UCSD-AML1 (cell line): ENCODE measurements around the gene FOXK1.
A peak's percentile ranks its signal among the peaks of the same experiment; 100 is the strongest.
"Not testable (repeated sequence)": the region's sequence is repeated elsewhere in the genome, so short reads cannot be mapped to it uniquely, and the experiment has no call there.

Experiments
- DNase-seq: peaks from one replicate; lab custom pipeline; 2025; ENCODE audit not compliant: unreplicated experiment; lab: John Stamatoyannopoulos, UW

Gene FOXK1

DNA sequence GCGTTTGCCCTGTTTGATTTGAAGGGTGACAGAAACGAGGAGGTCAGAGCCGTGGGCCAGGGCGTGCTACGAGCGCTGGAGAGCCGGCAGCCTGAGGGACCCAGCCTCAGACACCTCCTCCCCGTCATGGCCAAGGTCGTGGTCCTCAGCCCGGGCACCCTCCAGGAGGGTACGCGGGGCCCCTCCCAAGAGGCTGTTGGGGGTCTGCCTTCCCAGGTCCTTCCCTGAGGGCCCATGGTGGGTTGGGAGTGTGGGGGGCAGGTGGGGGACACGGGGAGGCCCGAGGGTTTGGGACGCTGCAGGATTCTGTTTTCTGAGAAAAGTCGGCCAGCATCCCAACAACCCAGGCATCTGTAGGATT is 101.2 kb downstream of the FOXK1 start:
- DNase-seq = no peak

DNA sequence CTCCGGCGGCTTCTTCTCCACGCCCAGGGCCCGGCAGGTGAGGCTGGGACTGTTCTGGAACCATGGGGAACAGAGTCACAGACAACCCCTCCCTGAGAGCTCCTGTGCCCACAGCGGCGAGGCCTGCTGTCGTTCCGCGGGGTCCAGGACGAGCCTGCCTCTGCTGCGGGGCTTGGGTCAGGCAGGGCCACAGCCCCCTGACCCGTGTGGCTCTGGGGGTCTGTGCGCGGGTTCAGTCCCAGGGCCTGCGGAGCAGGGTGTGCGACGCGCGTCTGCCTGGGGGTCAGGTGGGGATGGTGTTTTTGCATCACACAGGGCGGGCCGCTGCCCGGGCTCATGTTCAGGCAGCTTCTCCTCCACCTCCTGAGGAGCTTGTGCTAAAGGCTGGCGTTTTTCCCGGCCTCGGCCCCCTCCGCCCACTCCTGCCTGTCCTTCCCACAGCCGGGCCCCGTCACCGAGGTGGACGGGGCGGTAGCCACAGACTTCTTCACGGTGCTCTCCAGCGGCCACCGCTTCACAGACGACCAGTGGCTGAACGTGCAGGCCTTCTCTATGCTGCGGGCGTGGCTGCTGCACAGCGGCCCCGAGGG is 101.8 kb downstream of the FOXK1 start:
- DNase-seq = no peak

DNA sequence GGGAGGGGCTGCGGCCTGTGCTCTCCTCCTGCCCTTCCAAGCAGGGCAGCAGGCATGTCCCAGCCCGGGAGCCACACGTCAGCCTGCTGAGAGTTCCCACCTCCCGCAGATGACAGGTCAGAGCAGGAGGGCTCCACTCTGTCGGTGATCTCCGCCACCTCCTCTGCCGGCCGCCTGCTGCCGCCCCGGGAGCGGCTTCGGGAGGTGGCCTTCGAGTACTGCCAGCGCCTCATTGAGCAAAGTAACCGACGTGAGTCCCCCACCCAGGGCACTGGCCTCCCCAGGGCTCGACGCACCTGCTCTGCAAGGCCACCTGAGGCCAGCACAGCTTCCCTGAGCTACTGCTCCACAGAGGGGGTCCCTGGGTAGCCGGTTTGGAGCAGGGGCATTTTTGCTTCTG is 102.7 kb downstream of the FOXK1 start:
- DNase-seq = no peak

GRCh38 chr7:4785371-4785770 is 103.3 kb downstream of the FOXK1 start:
- DNase-seq = no peak

GRCh38 chr7:4786015-4786414 is 103.9 kb downstream of the FOXK1 start:
- DNase-seq = no peak

GRCh38 chr7:4787541-4787940 is 105.4 kb downstream of the FOXK1 start:
- no peak for DNase-seq

DNA sequence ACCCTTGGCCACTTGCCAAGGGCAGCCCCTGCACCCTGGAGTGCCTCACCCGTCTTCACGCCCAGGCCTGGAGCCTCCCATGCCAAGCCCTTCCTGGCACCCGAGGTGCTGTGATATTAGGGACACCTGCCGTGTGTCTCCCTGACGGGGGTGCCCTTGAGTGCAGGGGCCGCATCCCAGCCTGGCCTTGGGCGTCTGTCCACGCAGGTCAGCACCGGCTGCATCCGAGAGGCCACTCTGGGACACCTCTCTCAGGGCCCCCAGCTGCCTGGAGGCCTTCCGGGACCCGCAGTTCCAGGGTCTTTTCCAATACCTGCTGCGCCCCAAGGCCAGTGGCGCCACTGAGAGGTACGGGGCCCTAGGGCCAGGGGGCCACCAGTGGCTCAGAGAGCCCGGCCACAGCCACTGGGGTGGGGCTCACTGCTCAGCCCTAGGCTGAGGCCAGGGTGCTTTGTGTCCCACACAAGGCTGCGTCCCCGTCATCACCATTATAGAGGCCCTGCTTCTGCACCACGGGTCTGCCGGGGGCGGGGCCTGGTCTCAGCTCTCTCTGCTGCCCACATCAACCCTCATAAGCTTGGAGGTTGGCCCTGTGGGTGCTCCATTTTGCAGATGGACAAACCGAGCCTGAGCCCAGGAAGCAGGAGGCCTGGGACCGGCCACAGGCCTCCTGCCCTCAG is 106.0 kb downstream of the FOXK1 start:
- DNase-seq = no peak

- DNase-seq = no peak
Observed at GRCh38 chr7:4788627-4789189, 106.6 kb downstream of the FOXK1 start.

- DNase-seq = no peak
Observed at GRCh38 chr7:4789194-4790077, 107.3 kb downstream of the FOXK1 start.

- DNase-seq = no peak
Observed at GRCh38 chr7:4790078-4790465, 108.0 kb downstream of the FOXK1 start.

GRCh38 chr7:4790516-4790991 is 108.5 kb downstream of the FOXK1 start:
- no peak for DNase-seq

DNA sequence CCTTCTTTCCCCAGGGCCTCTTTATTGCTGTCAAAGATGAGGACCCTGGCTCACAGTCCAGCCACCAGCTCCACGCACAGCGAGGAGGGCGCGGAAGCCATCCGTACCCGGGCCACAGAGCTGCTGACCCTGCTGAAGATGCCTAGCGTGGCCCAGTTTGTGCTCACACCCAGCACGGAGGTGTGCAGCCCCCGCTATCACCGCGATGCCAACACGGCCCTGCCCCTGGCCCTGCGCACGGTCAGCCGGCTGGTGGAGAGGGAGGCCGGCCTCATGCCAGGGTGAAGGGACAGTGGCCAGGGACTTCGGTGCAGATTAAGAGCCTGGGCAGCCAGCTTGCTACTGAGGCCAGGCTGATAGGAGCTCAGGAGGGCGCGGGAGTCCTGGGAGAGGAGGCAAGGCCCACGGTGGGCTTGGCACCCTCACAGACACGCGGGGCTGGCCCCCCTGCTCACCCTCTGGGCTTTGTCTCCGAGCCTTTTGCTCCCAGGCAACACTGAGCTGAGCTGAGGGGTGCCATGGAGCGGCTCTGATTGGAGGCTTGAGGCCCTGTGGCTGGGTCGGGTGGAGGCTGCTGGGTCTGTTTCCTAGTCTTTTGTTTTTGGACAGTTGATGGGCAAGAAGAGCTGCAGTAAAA is 109.1 kb downstream of the FOXK1 start:
- DNase-seq = no peak

- DNase-seq = peak; percentile 13
Observed at GRCh38 chr7:4791738-4792536, 109.8 kb downstream of the FOXK1 start.

DNA sequence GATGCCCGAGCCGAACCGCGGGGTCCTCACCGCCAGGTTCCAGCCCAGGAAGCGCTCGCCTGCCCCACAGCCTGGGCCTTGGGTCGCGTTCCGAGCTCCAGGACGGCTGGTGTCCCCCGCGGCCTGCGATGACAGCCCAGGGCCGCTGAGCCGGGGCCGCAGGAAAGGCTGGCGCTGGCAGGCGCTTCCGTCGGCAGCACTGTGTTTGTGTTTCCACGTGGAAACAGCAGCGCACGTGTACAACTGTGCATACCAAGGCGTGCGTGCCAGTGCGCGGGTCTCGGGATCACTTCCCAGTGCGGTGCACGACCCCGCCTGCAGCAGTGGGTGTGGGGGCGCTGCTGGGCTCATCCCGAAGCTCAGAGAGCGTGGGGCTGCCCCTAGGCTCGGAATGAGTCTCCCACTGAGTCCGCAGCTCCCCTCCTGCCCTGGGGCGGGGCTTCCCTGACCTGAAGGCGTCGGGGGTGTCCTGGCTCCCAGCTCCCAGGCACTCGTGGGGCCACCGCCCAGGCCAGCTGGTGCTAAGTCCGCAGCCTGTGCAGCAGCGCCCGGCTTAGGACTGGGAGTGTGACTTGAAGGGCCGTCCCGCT is 110.5 kb downstream of the FOXK1 start:
- no peak for DNase-seq

DNA sequence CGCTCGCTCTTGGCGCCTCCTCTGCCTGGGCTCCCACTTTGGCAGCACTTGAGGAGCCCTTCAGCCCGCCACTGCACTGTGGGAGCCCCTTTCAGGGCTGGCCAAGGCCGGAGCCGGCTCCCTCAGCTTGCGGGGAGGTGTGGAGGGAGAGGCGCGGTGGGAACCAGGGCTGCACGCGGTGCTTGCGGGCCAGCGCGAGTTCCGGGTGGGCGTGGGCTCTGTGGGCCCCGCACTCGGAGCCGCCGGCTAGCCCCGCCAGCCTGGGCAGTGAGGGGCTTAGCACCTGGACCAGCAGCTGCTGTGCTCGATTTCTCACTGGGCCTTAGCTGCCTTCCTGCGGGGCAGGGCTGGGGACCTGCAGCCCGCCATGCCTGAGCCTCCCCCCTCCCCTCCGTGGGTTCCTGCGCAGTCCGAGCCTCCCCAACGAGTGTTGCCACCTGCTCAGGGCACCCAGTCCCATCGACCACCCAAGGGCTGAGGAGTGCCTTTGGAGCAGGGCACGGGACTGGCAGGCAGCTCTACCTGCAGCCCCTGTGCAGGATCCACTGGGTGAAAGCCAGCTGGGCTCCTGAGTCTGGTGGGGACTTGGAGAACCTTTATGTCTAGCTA is 111.4 kb downstream of the FOXK1 start:
- not testable (repeated sequence) for DNase-seq

DNA sequence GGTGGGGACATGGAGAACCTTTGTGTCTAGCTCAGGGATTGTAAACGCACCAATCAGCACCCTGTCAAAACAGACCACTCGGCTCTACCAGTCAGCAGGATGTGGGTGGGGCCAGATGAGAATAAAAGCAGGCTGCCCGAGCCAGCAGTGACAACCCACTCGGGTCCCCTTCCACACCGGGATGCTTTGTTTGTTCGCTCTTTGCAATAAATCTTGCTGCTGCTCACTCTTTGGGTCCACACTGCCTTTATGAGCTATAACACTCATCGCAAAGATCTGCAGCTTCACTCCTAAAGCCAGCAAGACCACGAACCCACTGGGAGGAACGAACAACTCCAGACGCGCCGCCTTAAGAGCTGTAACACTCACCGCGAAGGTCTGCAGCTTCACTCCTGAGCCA is 112.1 kb downstream of the FOXK1 start:
- not testable (repeated sequence) for DNase-seq

DNA sequence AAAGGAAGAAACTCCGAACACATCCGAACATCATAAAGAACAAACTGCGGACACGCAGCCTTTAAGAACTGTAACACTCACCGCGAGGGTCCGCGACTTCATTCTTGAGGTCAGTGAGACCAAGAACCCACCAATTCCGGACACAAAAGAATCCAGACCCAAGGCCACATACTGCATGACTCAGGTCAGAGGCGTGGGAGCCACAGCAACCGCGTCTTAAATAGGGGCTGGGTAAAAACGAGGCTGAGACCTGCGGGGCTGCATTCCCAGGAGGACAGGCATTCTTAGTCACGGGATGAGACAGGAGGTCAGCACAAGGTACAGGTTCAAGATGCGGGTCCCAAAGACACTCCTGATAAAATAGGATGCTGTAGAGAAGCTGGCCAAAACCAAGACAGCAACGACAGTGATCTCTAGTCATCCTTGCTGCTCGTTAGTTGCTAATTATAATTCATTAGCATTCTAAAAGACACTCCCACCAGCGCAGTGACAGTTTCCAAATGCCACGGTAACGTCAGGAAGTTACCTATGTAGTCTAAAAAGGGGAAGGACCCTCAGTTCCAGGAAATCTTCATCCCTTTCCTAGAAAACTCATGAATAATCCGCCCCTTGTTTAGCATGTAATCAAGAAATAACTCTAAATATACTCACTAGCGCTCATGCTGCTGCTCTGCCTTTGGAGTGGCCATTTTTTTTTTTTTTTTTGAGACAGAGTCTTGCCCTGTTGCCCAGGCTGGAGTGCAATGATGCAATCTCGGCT is 112.7 kb downstream of the FOXK1 start:
- DNase-seq = no peak

DNA sequence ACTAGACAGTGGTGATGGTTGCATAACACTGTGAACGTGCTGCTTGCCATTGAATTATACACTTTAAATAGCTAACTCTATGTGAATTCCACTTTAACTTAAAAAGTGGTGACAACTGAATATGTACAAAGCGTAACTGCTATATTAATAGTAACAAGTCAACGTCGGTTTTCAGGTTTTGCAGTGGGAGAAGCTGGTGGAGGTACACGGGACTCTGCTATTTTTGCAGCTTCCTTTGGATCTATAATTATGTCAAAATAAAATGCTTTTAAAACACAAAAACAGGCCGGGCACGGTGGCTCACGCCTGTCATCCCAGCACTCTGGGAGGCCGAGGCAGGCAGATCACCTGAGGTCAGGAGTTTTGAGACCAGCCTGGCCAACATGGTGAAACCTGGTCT is 114.4 kb downstream of the FOXK1 start:
- no peak for DNase-seq
